ENCODE data around the gene GBE1. TPM values are rescaled to one million over a fixed set of nuclear protein-coding genes. Genes with fewer than 3 reads are reported as not detected.

GBE1 gene
- total RNA-seq, 1 donor from 2014 or later = 11.3 TPM

- Mint-ChIP-seq H3K27ac (ENCODE audit: unreplicated experiment) (no peak overlapping the region), H3K9me3 (ENCODE audit: unreplicated experiment) (no peaks in the 10 kb centered on the region), H3K4me1 (ENCODE audit: low read depth, unreplicated experiment) (no peaks in the 10 kb centered on the region), H3K4me3 (ENCODE audit: unreplicated experiment) (no peak overlapping the region), H3K36me3 (ENCODE audit: unreplicated experiment) (no peaks in the 10 kb centered on the region), H3K27me3 (ENCODE audit: unreplicated experiment) (no peaks in the 10 kb centered on the region)
- TF ChIP-seq CTCF (IDR thresholded peaks at IDR 0.05; ENCODE audit: partially characterized antibody, unreplicated experiment) = no peak
- DNase-seq = no peak
Measured at GRCh38 chr3:81565041-81565440, 196.4 kb downstream of the GBE1 start.

- Mint-ChIP-seq H3K4me1 (ENCODE audit: low read depth, unreplicated experiment) (no peaks in the 10 kb centered on the region), H3K27ac (ENCODE audit: unreplicated experiment) (no peak overlapping the region), H3K27me3 (ENCODE audit: unreplicated experiment) (peaks cover 2% of the 10 kb centered on the region), H3K36me3 (ENCODE audit: unreplicated experiment) (no peaks in the 10 kb centered on the region), H3K9me3 (ENCODE audit: unreplicated experiment) (no peaks in the 10 kb centered on the region), H3K4me3 (ENCODE audit: unreplicated experiment) (no peak overlapping the region)
- DNase-seq = no peak
- no peak for TF ChIP-seq CTCF (IDR thresholded peaks at IDR 0.05; ENCODE audit: partially characterized antibody, unreplicated experiment)
Measured at GRCh38 chr3:81558106-81558505, 203.3 kb downstream of the GBE1 start.

- no peak for TF ChIP-seq CTCF (IDR thresholded peaks at IDR 0.05; ENCODE audit: partially characterized antibody, unreplicated experiment)
- no peak overlapping the region for H3K27ac Mint-ChIP-seq (ENCODE audit: unreplicated experiment)
- H3K27me3 Mint-ChIP-seq (ENCODE audit: unreplicated experiment) = peaks cover 4% of the 10 kb centered on the region
- DNase-seq = no peak
- no peaks in the 10 kb centered on the region for H3K4me1 Mint-ChIP-seq (ENCODE audit: low read depth, unreplicated experiment)
- no peak overlapping the region for H3K4me3 Mint-ChIP-seq (ENCODE audit: unreplicated experiment)
- H3K9me3 Mint-ChIP-seq (ENCODE audit: unreplicated experiment) = no peaks in the 10 kb centered on the region
- no peaks in the 10 kb centered on the region for H3K36me3 Mint-ChIP-seq (ENCODE audit: unreplicated experiment)
Measured at GRCh38 chr3:81554801-81555200, 206.6 kb downstream of the GBE1 start.

- TF ChIP-seq CTCF (IDR thresholded peaks at IDR 0.05; ENCODE audit: partially characterized antibody, unreplicated experiment) = no peak
- no peak overlapping the region for H3K4me3 Mint-ChIP-seq (ENCODE audit: unreplicated experiment)
- H3K9me3 Mint-ChIP-seq (ENCODE audit: unreplicated experiment) = no peaks in the 10 kb centered on the region
- H3K27ac Mint-ChIP-seq (ENCODE audit: unreplicated experiment) = no peak overlapping the region
- DNase-seq = no peak
- H3K4me1 Mint-ChIP-seq (ENCODE audit: low read depth, unreplicated experiment) = no peaks in the 10 kb centered on the region
- peaks cover 4% of the 10 kb centered on the region for H3K27me3 Mint-ChIP-seq (ENCODE audit: unreplicated experiment)
- no peaks in the 10 kb centered on the region for H3K36me3 Mint-ChIP-seq (ENCODE audit: unreplicated experiment)
Measured at GRCh38 chr3:81554388-81554787, 207.1 kb downstream of the GBE1 start.

GRCh38 chr3:81550415-81550814 is 211.0 kb downstream of the GBE1 start:
- Mint-ChIP-seq H3K9me3 (ENCODE audit: unreplicated experiment) (peaks cover 3% of the 10 kb centered on the region), H3K27me3 (ENCODE audit: unreplicated experiment) (peaks cover 2% of the 10 kb centered on the region), H3K4me1 (ENCODE audit: low read depth, unreplicated experiment) (no peaks in the 10 kb centered on the region)

More at GRCh38 chr3:81550415-81550814, 211.0 kb downstream of the GBE1 start:
- DNase-seq = no peak
- Mint-ChIP-seq H3K27ac (ENCODE audit: unreplicated experiment) (no peak overlapping the region), H3K36me3 (ENCODE audit: unreplicated experiment) (peaks cover 7% of the 10 kb centered on the region), H3K4me3 (ENCODE audit: unreplicated experiment) (no peak overlapping the region)
- no peak for TF ChIP-seq CTCF (IDR thresholded peaks at IDR 0.05; ENCODE audit: partially characterized antibody, unreplicated experiment)
